Smooth muscle cell (in vitro differentiated cells): ENCODE results near the gene MTHFD1L. TPM values are rescaled to one million over a fixed set of nuclear protein-coding genes. Genes with fewer than 3 reads are reported as not detected.
"Not testable (repeated sequence)": the region's sequence is repeated elsewhere in the genome, so short reads cannot be mapped to it uniquely, and the experiment has no call there.

Experiments used
- DNase-seq: peaks from one replicate; lab custom pipeline; 2025; ENCODE audit not compliant: unreplicated experiment; lab: John Stamatoyannopoulos, UW
- H2AFZ ChIP-seq: fragments of 200-600 bp; sonication (generic); 2 replicates; pipeline ENCODE4 v1.6.0; 2016; ENCODE audit warnings: antibody characterized with exemption, low read depth, mild to moderate bottlenecking
- H3F3A ChIP-seq: fragments of 200-600 bp; sonication (generic); 2 replicates; pipeline ENCODE4 v1.6.0; 2017; ENCODE audit warnings: antibody characterized with exemption, low read depth
- H3K27ac ChIP-seq: fragments of 200-600 bp; sonication (generic); 2 replicates; pipeline ENCODE4 v1.5.1; 2016; ENCODE audit warnings: low read depth, mild to moderate bottlenecking
- H3K27me3 ChIP-seq: fragments of 200-600 bp; sonication (generic); 2 replicates; pipeline ENCODE4 v1.6.1; 2016; ENCODE audit warnings: low read depth, mild to moderate bottlenecking
- H3K36me3 ChIP-seq: fragments of 200-600 bp; sonication (generic); 2 replicates; pipeline ENCODE4 v1.5.1; 2016; ENCODE audit warnings: low read depth
- H3K4me1 ChIP-seq: fragments of 200-600 bp; sonication (generic); 2 replicates; pipeline ENCODE4 v1.5.1; 2016; ENCODE audit warnings: low read depth
- H3K4me2 ChIP-seq: fragments of 200-600 bp; sonication (generic); 2 replicates; pipeline ENCODE4 v1.6.0; 2016; ENCODE audit warnings: mild to moderate bottlenecking
- H3K4me3 ChIP-seq: fragments of 200-600 bp; sonication (generic); 2 replicates; pipeline ENCODE4 v1.5.1; 2016; ENCODE audit warnings: mild to moderate bottlenecking
- H3K79me2 ChIP-seq: fragments of 200-600 bp; sonication (generic); 2 replicates; pipeline ENCODE4 v1.6.0; 2016; ENCODE audit warnings: low read depth, mild to moderate bottlenecking
- H3K9ac ChIP-seq: fragments of 200-600 bp; sonication (generic); 2 replicates; pipeline ENCODE4 v1.6.0; 2016; ENCODE audit warnings: low read depth
- H3K9me3 ChIP-seq: fragments of 200-600 bp; sonication (generic); replicated peaks from 2 replicates; pipeline ENCODE4 v1.5.1; 2016; ENCODE audit warnings: low read depth
- H4K20me1 ChIP-seq: fragments of 200-600 bp; sonication (generic); 2 replicates; pipeline ENCODE4 v1.6.0; 2016; ENCODE audit warnings: low read depth
- WGBS: methylation state at CpG from one replicate; pipeline ENCODE4 v1.1.7; 2016; ENCODE audit warnings: low lambda C conversion rate; 5-methylcytosine and 5-hydroxymethylcytosine counted together
- polyA plus RNA-seq: library from polyadenylated mRNA; unstranded; fragments of >200 nt; fragmentation: Nextera tagmentation; extraction: Ambion mirVana; gene quantifications from 2 replicates; pipeline ENCODE4 v1.2.1, GENCODE V29; 2016
- total RNA-seq: library from RNA; depleted of rRNA; stranded (reverse); fragments of >200 nt; gene quantifications from 2 replicates; pipeline ENCODE4 v1.2.3, GENCODE V29; 2014
- TF ChIP-seq, protein P1 (sequence below): fragments of 200-600 bp; sonication (generic); IDR thresholded peaks from 2 replicates; pipeline ENCODE4 v1.5.1; 2017; ENCODE audit warnings: borderline replicate concordance, mild to moderate bottlenecking, antibody characterized with exemption; ENCODE audit not compliant: insufficient read depth, poor library complexity, severe bottlenecking

The MTHFD1L gene
- total and polyA plus RNA-seq, 2 experiments from 2014 or later, result 35.9 to 46.2 TPM

GRCh38 chr6:150857945-150858308 lies 7.6 kb upstream of the MTHFD1L start:
- no peaks in the 10 kb centered on the region for H3K27me3 ChIP-seq
- H3K27ac ChIP-seq, result peak overlapping the region; percentile 98
- no peak overlapping the region for H3K4me3 ChIP-seq
- H3K4me2 ChIP-seq, result peak overlapping the region; percentile 41
- H3K9me3 ChIP-seq, result no peaks in the 10 kb centered on the region
- WGBS, result 79% methylated on average over 2 of the region's 2 CpGs
- H3K36me3 ChIP-seq, result no peaks in the 10 kb centered on the region
- no peak overlapping the region for H2AFZ ChIP-seq
- no peaks in the 10 kb centered on the region for H4K20me1 ChIP-seq
- no peaks in the 10 kb centered on the region for H3K79me2 ChIP-seq
- H3K9ac ChIP-seq, result peak overlapping the region; percentile 87
- peaks cover 15% of the 10 kb centered on the region for H3F3A ChIP-seq
- no peak for DNase-seq
- peaks cover 13% of the 10 kb centered on the region for H3K4me1 ChIP-seq
- TF ChIP-seq, protein P1, sequence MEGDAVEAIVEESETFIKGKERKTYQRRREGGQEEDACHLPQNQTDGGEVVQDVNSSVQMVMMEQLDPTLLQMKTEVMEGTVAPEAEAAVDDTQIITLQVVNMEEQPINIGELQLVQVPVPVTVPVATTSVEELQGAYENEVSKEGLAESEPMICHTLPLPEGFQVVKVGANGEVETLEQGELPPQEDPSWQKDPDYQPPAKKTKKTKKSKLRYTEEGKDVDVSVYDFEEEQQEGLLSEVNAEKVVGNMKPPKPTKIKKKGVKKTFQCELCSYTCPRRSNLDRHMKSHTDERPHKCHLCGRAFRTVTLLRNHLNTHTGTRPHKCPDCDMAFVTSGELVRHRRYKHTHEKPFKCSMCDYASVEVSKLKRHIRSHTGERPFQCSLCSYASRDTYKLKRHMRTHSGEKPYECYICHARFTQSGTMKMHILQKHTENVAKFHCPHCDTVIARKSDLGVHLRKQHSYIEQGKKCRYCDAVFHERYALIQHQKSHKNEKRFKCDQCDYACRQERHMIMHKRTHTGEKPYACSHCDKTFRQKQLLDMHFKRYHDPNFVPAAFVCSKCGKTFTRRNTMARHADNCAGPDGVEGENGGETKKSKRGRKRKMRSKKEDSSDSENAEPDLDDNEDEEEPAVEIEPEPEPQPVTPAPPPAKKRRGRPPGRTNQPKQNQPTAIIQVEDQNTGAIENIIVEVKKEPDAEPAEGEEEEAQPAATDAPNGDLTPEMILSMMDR, result no peak

DNA sequence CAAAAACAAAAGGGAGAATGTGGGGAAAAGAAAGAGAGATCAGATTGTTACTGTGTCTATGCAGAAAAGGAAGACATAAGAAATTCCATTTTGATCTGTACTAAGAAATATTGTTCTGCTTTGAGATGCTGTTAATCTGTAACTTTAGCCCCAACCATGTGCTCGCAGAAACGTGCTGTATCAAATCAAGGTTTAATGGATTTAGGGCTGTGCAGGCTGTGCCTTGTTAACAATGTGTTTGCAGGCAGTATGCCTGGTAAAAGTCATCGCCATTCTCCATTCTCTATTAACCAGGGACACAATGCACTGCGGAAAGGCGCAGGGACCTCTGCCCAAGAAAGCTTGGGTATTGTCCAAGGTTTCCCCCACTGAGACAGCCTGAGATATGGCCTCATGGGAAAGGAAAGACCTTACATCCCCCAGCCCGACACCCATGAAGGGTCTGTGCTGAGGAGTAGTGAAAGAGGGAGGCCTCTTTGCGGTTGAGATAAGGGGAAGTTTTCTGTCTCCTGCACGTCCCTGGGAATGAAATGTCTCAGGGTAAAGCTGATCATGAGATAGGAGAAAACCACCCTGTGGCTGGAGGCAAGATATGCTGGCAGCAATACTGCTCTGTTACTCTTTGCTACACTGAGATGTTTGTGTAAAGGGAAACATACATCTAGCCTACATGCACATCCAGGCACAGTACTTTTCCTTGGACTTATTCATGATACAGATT lies 3.9 kb upstream of the MTHFD1L start:
- Histone ChIP-seq H3K4me2 (peak overlapping the region; percentile 42), H2AFZ (peak overlapping the region; percentile 5), H3K27ac (peak overlapping the region; percentile 65), H3K4me1 (peaks cover 17% of the 10 kb centered on the region)
- not testable (repeated sequence) for H3K4me3 ChIP-seq, H3F3A ChIP-seq, H3K9me3 ChIP-seq, H3K27me3 ChIP-seq, H3K9ac ChIP-seq, H4K20me1 ChIP-seq, DNase-seq, H3K36me3 ChIP-seq, H3K79me2 ChIP-seq
- WGBS, result 21% methylated on average over 8 of the region's 8 CpGs

GRCh38 chr6:150863213-150863928 lies 2.1 kb upstream of the MTHFD1L start:
- no peak overlapping the region for H3K9ac ChIP-seq
- no peaks in the 10 kb centered on the region for H3K36me3 ChIP-seq
- H3K79me2 ChIP-seq, result peaks cover 14% of the 10 kb centered on the region
- H3K4me1 ChIP-seq, result peaks cover 9% of the 10 kb centered on the region
- TF ChIP-seq, protein P1, result no peak
- H2AFZ ChIP-seq, result no peak overlapping the region
- no peak overlapping the region for H3K4me2 ChIP-seq
- WGBS, result 96% methylated on average over 7 of the region's 7 CpGs
- H3K27me3 ChIP-seq, result no peaks in the 10 kb centered on the region
- H3F3A ChIP-seq, result peaks cover 7% of the 10 kb centered on the region
- H3K9me3 ChIP-seq, result no peaks in the 10 kb centered on the region
- no peak for DNase-seq
- no peak overlapping the region for H3K4me3 ChIP-seq
- no peak overlapping the region for H3K27ac ChIP-seq
- peaks cover 7% of the 10 kb centered on the region for H4K20me1 ChIP-seq

GRCh38 chr6:150865043-150865405 lies 478 bp upstream of the MTHFD1L start:
- TF ChIP-seq, protein P1, result no peak
- Histone ChIP-seq H3K4me1 (peaks cover 9% of the 10 kb centered on the region), H4K20me1 (peaks cover 23% of the 10 kb centered on the region), H3K27ac (peak overlapping the region; percentile 91), H2AFZ (no peak overlapping the region), H3K9ac (peak overlapping the region; percentile 93), H3K79me2 (peaks cover 31% of the 10 kb centered on the region), H3K27me3 (no peaks in the 10 kb centered on the region), H3F3A (peaks cover 4% of the 10 kb centered on the region), H3K36me3 (no peaks in the 10 kb centered on the region), H3K9me3 (no peaks in the 10 kb centered on the region), H3K4me2 (peak overlapping the region; percentile 91), H3K4me3 (peak overlapping the region; percentile 77)
- WGBS, result 7% methylated on average over 5 of the region's 5 CpGs
- no peak for DNase-seq
